GM18868 (cell line): ENCODE results near the gene SPO11.

Experiments used
- ATAC-seq: cut with Tn5 transposase; IDR thresholded peaks from one replicate; pipeline ENCODE4 v1.9.1; 2021; ENCODE audit warnings: mild to moderate bottlenecking, moderate library complexity; ENCODE audit not compliant: unreplicated experiment

SPO11 gene

DNA sequence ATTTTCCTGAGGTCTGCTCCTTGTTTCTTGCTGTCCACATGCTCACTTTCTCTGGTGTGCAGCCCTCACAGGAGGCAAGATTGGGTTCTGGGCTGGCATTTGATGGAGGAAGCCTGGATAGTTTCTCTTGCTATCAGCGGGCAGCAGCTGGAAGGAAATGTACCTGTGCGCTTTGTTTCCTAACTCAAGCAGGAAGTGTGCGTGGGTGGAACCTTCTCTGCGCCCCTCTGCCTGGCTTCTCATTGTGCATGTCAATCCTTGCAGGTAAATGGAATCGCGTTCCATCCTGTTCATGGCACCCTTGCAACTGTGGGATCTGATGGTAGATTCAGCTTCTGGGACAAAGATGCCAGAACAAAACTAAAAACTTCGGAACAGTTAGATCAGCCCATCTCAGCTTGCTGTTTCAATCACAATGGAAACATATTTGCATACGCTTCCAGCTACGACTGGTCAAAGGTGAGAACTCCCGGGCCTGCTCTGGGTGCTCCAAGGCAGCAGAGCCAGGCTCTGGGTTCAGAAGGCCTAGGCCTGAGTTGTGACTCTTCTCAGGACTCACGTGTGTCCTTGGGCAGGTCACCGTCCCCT lies 44.8 kb downstream of the SPO11 start:
- ATAC-seq: no peak

DNA sequence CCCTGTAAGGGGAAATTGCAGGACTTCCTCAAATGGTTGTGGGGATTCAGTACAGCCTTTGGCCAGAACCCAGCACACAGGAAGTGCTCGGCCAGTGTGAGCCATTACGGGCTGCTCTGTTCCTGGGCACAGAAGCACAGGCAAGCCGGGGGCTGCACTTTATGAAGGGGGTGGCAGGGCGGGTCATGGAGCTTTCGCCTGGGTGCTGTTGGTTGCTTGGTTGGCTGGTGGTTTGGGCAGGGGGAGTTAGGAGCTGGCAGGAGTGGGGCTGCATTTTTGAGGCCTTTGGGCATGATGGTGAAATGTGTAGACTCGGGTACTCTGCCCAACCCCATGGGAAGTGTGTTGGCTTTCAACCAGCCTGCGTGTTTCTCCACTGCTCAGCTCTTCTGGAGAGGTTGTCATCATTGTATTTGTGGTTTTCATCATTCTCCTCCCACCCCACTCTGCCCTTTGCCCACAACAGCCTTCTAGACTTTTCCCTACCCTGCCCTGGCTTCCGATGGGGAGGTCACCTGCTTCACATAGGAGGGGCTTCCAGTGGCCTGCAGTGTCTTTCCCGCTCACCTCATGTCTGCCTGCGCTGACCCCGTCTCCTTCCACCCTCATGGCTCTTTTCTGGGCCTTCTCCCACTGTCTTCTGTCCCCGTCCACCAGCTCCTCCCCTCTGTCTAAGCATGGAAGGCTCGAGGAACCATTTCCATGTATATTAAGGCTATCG lies 45.5 kb downstream of the SPO11 start:
- no peak for ATAC-seq

DNA sequence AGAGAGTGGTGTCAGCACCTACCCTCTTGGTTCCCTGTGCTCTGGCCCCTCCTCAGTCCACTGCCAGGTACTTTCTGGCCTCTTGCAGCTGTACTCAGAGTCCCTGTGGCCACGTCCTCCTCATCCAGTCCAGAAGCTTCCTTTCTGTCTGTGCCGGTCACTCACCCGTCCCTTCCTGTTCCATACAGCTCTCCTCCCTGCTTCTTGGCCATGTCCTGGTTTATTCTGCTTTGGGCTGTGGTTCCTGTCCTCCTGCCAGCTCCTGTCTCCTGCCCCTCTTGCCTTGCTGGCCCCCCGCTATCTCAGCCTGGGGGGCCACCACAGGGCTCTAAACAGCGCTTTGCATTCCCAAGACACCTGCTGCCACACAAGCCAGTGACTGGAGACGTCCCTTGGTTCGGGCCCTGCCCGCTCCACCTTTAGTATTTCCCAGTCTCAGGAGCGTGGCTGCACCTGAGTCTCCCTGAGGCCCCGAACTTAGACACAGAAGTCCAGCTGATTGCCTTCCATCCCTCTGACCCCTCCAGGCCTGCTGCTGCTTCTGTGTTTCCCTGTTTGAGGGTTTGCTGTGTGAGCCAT lies 46.1 kb downstream of the SPO11 start:
- ATAC-seq: no peak

DNA sequence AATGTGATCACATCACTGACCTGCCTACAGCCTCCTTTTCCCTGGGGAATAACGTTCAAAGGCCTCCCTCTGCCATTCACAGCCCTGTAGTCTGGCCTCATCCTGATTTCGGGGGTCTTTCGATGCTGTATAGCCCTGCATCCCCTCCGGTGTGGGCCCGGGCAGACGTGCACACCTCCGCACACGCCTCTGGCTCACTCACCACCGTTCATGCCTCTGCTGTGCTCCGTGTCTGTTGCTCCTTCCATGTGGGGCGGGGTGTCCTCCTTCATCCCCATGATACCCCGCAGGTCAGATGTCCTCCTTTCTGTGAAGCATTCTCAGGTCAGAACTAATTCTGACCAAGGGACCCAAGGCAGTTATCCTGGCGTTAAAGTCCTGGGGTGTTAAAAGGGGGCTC lies 47.7 kb downstream of the SPO11 start:
- no peak for ATAC-seq

DNA sequence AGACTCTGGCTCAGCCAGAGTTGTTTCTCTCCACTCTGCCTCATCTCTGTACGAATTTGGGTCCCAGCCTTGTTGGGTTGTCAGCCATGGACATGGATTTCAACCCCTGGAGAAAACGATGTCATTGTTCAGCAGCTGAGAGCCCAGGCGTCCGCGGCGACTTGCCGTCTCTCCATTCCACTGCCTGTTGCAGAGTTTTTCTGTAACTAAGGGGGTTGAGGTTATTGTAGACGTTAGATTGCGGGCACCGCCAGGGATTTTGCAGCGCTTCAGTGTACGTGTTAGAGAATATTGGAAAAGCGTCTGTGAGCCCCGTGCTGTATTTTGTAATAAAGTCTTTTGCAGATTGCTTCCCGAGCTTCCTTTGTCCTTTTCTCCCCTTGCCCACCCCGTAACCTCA lies 48.5 kb downstream of the SPO11 start:
- no peak for ATAC-seq

DNA sequence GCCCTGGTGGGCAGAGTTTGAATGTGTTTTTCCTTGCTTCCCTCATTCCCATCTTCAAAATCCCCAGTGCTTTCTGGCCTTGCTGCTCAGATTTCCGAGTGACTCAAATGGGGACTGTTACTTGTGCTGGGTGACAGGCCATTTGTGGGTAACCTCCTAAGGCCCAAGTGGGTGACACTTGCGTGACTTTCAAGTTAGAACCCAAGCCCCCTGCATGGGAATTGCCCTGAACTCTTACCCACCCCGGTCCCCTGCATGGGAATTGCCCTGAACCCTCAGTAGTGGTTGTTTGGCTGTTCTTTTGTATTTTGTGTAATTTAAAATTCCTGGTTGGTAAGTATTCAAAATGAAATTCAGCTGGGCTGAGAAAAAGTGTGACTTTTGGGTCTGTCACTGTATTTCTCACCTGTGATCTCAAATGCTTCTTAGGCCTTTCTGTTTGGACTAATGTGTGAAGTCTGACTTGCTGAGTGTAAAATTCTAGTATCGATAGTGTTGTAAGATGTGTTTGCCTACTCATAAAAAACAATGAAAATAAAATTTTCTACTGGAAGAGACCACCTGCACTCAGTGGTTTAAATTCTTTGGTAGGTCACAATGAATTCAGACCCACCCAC lies 49.2 kb downstream of the SPO11 start:
- no peak for ATAC-seq

DNA sequence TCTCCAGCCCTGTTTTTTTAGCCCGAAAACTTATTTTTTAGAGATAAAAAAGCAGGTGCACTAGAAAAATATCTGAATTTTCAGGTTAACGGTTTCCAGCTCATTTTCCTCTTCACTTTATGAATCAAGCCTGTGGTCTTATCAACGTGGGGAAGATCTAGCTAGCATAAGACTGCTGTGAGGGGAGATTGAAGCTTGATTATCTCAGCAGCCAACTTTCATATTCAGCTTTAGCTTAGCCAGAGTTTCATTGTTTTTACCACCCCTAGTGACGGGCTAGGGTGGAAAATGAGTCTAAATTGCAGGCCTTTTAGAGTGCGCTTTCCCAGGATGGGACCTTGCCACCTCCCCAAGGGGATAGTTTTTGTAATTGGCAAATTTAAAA lies 49.7 kb downstream of the SPO11 start:
- ATAC-seq: no peak

DNA sequence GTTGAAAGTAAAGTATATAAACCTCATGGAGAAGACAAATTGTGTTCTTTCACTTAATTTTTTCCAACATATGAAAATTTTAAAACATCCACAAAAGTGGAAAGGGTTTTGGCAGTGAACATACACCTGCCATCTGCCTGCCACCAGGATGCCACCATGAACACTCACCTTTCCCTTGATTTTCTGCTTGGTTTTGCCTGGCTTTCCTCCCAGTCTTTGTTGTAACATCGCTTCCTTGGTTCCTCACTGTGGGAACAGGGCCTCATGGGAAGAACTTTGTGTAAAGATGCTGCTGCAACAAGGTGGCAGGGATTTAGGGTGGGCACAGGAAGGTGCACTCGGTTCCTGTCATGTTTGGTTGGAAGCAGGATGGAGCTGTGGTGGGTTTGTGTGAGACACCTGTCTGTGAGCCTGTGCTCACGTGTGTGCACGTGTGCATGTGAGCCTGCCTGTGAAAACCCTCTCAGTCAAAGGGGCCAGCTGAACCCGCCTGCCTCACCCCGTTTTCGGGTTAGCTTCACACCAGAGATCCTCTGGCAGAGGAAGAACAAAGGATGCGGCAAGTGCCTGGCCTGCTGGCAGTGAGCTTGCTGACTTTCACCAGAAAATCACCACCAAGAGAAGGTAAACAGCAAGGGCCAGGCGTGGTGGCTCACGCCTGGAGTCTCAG lies 50.6 kb downstream of the SPO11 start:
- ATAC-seq: no peak

DNA sequence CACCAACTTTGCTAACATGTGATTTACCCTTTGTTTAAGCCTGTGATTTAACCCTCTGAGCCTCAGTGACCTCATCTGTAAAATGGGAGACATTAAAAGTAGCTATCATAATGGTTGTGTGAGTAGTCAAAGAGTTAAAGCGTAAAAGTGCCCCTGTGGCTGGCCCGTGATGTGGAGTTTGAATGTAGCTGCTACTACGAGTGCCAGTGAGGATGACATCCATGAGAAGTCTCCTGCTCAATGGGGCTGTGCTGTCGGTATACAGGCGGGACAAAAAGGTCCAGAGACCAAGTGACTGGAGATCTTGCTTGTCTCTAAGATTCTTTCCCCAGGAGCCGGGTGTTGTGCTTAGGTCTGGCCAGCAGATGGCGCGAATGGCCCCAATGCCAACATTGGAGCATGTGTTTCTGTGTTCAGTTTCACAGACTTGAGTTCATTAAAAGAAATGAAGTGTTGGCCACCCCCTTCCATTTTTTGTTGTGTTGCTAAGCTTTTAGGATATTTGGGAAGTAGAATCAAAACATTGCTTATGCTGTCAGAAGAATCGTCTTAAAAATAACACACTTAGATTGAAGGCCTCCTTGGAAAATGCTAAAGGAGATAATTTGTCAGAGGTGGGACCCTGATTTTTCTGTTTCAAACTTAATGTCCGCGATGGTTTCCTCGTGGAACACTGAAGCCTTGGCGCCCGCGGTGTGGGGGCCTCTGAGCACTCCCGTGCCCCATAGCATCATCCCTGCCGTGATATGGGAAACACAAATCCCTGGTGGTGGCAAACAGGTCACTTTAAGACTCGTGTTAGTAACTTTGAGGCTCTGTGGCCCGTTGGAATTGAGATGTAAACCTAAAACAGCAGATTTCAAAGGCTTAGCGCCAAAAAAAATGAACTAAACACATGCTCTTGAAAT lies 52.2 kb downstream of the SPO11 start:
- peak; percentile 57 for ATAC-seq

DNA sequence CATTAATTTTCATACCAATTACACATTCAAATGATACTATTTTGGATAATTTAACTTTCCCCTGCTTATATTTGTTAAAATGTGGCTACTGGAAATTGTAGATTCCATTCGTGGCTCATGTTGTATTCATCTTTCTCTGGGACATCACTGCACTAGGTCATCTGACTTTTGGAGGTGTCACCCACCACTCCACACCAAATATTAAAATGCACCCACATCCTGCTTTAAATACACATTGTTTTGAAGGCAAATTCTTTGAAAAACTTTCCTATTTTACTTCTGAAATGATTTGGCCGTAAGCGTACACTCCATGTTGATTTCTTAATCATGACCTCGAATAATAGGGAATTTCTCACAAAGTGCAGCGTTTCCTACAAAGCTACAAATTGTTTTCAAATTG lies 52.9 kb downstream of the SPO11 start:
- no peak for ATAC-seq

DNA sequence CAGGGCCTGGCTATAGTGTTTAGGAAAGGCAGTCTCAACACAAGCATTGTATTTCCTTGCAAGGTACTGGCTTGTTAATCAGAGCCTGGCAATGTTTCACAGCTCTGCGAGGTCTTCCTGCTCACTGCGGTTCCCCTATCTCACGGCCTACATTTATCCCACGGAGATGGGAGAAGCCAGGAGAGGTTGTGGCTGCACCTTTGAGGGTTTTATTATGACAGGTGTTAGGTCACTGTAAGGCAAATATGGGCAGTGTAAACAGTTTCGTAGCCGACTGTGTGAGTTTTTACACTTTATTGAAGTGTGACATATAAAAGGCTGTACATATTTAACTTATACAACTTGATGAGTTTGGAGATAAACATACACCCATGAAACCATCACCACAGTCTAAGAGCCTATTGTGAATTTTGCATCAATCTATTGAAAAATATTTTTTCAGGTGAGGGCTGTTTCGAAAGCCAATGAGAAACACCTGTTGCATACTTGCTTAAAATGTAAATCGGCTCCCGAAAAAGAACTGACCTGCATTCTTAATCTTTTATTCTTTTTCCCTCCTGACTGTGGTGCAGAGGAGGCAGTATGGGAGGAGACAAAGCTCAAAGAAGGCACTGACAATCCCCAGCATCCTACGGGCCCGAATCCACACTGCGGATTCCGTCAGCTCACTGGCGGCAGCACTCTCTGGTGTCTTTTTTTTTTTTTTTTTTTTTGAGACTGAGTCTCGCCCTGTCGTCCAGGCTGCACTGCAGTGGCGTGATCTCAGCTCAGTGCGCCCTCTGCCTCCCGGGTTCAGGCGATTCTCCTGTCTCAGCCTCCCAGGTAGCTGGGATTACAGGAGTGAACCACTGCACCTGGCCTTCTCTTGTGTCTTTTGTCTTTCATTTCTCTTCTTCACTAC lies 54.1 kb downstream of the SPO11 start:
- ATAC-seq: no peak

DNA sequence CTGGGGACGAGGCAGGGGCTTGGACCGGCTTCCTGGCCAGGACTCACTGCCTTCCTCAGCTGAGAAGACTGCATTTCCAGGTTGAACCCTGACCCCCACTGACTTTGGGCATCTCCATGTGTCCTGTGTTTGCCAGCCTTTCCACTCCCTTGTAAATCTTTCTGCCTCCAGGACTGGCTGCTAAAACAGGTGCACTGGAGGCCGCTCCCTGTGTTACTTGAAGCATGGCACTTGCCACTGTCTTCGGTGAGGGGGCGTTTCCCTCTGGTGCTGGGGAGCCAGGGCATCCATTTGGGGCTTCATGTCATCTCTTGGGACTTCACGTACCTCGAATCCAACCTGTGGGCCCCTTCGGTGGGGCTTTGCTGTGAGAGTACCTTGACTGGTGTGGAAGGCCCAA lies 54.9 kb downstream of the SPO11 start:
- ATAC-seq: no peak

DNA sequence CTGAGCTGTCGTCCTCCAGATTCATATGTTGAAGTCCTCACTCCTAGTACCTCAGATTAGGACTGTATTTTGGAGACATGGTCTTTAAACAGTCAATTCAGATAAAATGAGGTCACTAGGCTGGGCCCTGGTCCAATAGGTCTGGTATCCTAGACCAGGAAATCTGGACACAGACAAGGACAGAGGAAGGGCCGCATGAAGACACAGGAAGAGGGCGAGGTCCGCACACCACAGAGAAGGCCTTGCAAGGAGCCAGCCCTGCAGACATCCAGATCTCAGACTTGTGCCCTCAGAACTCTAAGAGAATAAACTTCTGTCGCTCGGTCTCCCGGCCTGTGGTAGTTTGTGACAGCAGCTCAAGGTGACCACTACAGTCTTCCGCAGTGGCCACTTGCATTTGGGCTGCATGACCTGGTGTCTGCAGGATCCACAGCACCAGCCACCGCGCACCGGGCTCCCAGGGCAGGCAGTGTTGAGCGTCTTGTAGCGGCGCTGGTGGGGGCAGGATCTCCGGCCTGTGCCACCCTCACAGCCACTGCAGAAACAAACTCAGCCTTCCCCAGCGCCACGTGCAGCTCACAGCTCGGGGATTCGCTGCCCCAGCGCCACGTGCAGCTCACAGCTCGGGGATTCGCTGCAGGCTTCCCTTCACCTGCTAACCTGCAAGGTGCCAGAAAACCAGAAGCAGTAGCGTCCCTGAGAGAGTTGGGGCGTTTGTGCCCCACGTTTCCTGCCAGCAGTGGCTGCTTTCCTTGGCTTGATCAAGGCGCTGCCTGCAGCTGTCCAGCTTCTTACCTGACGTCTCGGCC lies 55.6 kb downstream of the SPO11 start:
- ATAC-seq: no peak

DNA sequence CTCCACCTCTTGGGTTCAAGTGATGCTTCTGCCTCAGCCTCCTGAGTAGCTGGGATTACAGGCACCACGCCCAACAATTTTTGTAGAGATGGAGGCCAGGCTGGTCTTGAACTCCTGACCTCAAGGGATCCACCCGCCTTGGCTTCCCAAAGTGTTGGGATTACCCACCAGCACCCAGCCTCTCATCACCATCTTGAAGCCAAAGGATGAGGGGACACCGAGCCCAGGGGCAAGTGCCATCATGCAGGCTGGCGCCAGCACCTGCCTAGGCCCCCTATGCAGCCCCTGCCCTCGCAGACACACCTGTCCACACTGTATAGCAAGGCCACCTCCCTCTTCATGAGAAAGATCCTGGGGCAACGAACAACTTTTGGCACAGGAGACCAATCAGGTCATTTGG lies 56.3 kb downstream of the SPO11 start:
- ATAC-seq: no peak

DNA sequence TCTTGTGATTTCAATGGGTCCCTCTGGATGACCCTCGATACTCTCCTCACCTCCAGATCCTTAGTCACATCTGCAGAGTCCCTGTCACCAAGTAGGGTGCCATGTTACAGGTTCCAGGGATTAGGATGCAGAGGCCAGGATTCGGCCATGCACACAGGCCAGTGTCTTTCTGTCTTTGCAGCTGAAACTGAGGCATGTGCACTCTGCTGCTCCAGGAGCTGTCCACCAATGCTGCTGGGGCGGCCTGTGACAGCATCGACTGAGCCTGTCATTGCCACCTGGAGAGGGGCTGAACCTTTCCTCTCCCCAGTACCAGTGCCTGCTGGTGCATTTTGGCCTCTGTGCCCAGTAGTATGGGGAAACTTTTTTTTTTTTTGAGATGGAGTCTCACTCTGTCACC lies 57.2 kb downstream of the SPO11 start:
- no peak for ATAC-seq

DNA sequence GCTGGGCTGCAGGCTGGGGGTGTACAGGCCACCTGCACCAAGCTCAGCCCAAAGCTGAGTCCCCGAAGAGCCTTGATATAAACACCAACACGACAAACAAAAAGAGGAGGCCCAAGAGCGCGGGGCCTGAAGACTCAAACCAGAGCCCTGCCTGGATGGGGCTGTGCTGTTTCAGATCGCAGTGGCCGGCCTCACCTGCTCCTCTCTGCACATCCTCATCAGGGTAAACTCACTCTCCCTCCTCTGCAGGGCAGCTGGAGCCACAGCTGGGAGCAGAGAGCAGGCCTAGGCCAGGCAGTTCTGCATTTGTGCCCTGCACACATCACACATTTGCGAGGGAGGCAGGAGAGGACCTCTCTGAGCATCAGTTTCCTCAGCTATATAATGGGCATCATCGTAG lies 57.9 kb downstream of the SPO11 start:
- ATAC-seq: no peak

DNA sequence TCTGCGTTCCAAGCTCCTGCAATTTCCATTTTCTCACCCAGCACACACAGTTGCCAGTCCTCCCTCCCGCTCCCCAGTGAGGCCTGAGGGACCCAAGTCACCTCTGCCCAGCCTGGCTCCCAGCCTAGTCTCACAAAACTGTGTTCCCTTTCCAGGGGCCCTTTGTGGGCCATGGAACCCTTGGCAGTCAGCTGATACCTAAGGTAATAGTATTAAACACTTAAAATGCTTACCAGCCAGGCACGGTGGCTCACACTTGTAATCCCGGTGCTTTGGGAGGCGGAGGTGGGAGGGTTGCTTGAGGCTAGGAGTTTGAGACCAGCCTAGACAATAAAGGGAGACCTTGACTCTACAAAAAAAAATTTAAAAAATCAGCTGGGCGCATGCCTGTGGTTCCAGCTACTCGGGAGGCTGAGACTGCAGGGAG lies 58.4 kb downstream of the SPO11 start:
- no peak for ATAC-seq

DNA sequence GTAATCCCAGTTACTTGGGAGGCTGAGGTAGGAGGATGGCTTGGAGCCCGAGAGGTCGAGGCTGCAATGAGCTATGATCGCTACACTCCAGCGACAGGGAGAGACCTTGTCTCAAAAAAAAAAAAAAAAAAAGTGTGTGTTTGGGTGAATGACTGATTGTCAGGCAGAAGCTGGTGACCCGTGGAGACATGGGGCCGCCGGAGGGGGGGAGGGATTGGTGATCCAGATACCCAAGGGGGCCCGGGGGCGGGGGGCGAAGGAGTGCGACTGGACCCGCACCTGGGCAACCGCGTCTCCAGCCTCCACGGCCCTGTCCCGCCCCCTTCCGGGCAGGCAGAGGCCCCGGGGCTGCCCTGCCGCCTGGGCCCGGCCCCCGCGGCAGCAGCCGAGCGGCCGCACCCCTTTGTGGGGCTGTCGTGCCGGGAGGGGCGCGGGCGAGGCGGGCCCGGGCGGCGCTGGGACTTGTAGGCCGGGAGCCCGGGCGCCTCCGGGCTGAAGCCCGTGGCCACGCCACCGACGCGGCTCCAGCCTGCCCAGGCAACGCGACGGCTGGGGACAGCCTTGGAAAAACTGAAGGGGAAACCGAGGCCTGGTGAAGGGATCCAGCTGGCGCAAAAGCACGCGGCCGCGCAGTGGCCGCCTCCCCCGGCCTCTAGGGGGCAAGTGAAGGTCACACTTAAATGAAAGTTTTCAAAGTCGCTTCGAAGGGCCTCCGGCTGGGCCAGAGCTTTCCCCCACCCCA lies 59.5 kb downstream of the SPO11 start:
- peak; percentile 43 for ATAC-seq
